ENCODE data around the gene RASA3. TPM values are rescaled to one million over a fixed set of nuclear protein-coding genes. Genes with fewer than 3 reads are reported as not detected.

The RASA3 gene
- total and polyA plus RNA-seq, 2 of the 8 experiments (the other 6 are each of a cell fraction or from before 2014, with no cell fraction given): 7.5 to 21.9 TPM

GRCh38 chr13:114152285-114152645 is 19.8 kb upstream of the RASA3 start:
- H3K23ac ChIP-seq (ENCODE audit: insufficient read length): no peak overlapping the region
- no peak overlapping the region for H2BK5ac ChIP-seq (ENCODE audit: low read depth, low read length)
- no peak overlapping the region for H2BK120ac ChIP-seq (replicated peaks; ENCODE audit: low read depth, low read length)
- ChIA-PET CTCF (ENCODE audit: partially characterized antibody) (interaction anchor here (1.0 to 1.4 kb wide), 2 partner anchors 9 to 55 kb away, joined by 3 to 4 read pairs; no protein-coding TSS in a partner anchor), POLR2A (ENCODE audit: partially characterized antibody) (no interaction called here)
- no peak overlapping the region for H3K4me2 ChIP-seq (ENCODE audit: insufficient read depth in 1 of 2, low read depth in 2 of 2, low read length in 2 of 2)
- DNase-seq (ENCODE audit: low read depth in 1 of 2, low spot score in 2 of 2) (no peak), FAIRE-seq (no peak)
- H2BK15ac ChIP-seq (ENCODE audit: low read length): no peak overlapping the region
- H3K14ac ChIP-seq (ENCODE audit: insufficient read length): no peak overlapping the region
- H4K5ac ChIP-seq (ENCODE audit: insufficient read length, low read depth, low read length): no peak overlapping the region
- peaks cover 6% of the 10 kb centered on the region; the same call in 1 of the 2 replicates for H3K23me2 ChIP-seq (ENCODE audit: low read depth, low read length)
- no peak overlapping the region for H4K8ac ChIP-seq (ENCODE audit: extremely low read depth, insufficient read depth, low read length)
- no peak overlapping the region for H2BK20ac ChIP-seq (ENCODE audit: low read length)
- H3K27ac ChIP-seq (ENCODE audit: low read depth, low read length): no peak overlapping the region
- 80% methylated on average over 7 of the region's 7 CpGs; no CpG with 5 or more reads in 1 of the 2 experiments for WGBS, 2 experiments (ENCODE audit: extremely low coverage in 1 of 2, insufficient coverage in 1 of 2, insufficient read length in 1 of 2, insufficient replicate concordance in 2 of 2, low coverage in 1 of 2, low lambda C conversion rate in 2 of 2, missing lambda C conversion rate in 1 of 2)
- H3K79me2 ChIP-seq (ENCODE audit: control insufficient read depth in 1 of 2, insufficient read depth in 2 of 2, low read length in 2 of 2): no peaks in the 10 kb centered on the region
- H3K27me3 ChIP-seq (replicated peaks in 1 of 4; ENCODE audit: control insufficient read depth in 3 of 4, extremely low read depth in 1 of 4, insufficient read depth in 3 of 4, low read length in 3 of 4): no peaks in the 10 kb centered on the region; a peak in 1 of 7 replicates
- no peaks in the 10 kb centered on the region for H3K36me3 ChIP-seq (ENCODE audit: control insufficient read depth in 2 of 4, insufficient read depth in 4 of 4, low read length in 3 of 4)
- no peak overlapping the region for H3K4ac ChIP-seq (replicated peaks; ENCODE audit: insufficient read length, low read depth, low read length)
- H4K20me1 ChIP-seq (replicated peaks in 1 of 2; ENCODE audit: control insufficient read depth in 1 of 2, insufficient read depth in 2 of 2, low read length in 2 of 2): no peaks in the 10 kb centered on the region
- no peak for TF ChIP-seq BACH1 (IDR thresholded peaks at IDR 0.05; ENCODE audit: low read length)
- TF ChIP-seq PHF8 (conservative IDR thresholded peaks at IDR 0.05; ENCODE audit: low read depth, low read length): no peak
- no peak for TF ChIP-seq CTBP2 (IDR thresholded peaks at IDR 0.05; ENCODE audit: borderline replicate concordance, insufficient read depth, insufficient read length, low read length)
- no peak for TF ChIP-seq TAF7 (optimal IDR thresholded peaks at IDR 0.05; ENCODE audit: borderline replicate concordance, low read depth, low read length)
- TF ChIP-seq BCL11A (IDR thresholded peaks at IDR 0.05; ENCODE audit: low read depth in 2 of 2, low read length in 2 of 2): no peak
- no peak for TF ChIP-seq NANOG (IDR thresholded peaks at IDR 0.05; ENCODE audit: insufficient read depth, low read depth, low read length, poor library complexity, severe bottlenecking)
- TF ChIP-seq TBP (IDR thresholded peaks at IDR 0.05; ENCODE audit: low read depth, low read length): no peak
- TF ChIP-seq RBBP5 (IDR thresholded peaks at IDR 0.05; ENCODE audit: borderline replicate concordance, low read depth, low read length): no peak
- TF ChIP-seq RAD21 (IDR thresholded peaks at IDR 0.05 in 1 of 2, conservative IDR thresholded peaks at IDR 0.05 in 1 of 2; ENCODE audit: low read depth in 2 of 2, low read length in 2 of 2): no peak
- H3K79me1 ChIP-seq (ENCODE audit: low read depth, low read length): no peaks in the 10 kb centered on the region
- no peaks in the 10 kb centered on the region for H3K9me3 ChIP-seq (ENCODE audit: insufficient read depth in 2 of 2, low read depth in 1 of 2, low read length in 1 of 2)
- no peak overlapping the region for H3K18ac ChIP-seq (ENCODE audit: extremely low read depth, low read length)
- no peak overlapping the region for H3K9ac ChIP-seq (replicated peaks in 1 of 4; ENCODE audit: extremely low read depth in 1 of 4, low read depth in 3 of 4, low read length in 3 of 4)
- H3K56ac ChIP-seq (replicated peaks; ENCODE audit: insufficient read length, low read depth, low read length): no peak overlapping the region
- no peaks in the 10 kb centered on the region; a peak in 1 of 7 replicates for H3K4me1 ChIP-seq (replicated peaks in 1 of 4; ENCODE audit: control insufficient read depth in 3 of 4, insufficient read depth in 4 of 4, low read length in 3 of 4)
- no peak overlapping the region for H2AK5ac ChIP-seq (ENCODE audit: low read depth, low read length)
- H2BK12ac ChIP-seq (ENCODE audit: low read depth, low read length): no peak overlapping the region
- H4K91ac ChIP-seq (replicated peaks; ENCODE audit: insufficient read length, low read length): no peak overlapping the region
- no peak overlapping the region for H2AFZ ChIP-seq (ENCODE audit: low read length)
- H3K4me3 ChIP-seq (ENCODE audit: extremely low read depth in 1 of 4, insufficient read depth in 2 of 4, low read depth in 3 of 4, low read length in 4 of 4): no peak overlapping the region
